Lung (tissue), 12 donors: ENCODE data around the gene ZNF710. TPM values are rescaled to one million over a fixed set of nuclear protein-coding genes. Genes with fewer than 3 reads are reported as not detected.

Experiments used
- ATAC-seq: fragments of 200-7000 bp; cut with Tn5 transposase; one replicate; pipeline ENCODE4 v1.9.1; 2020; ENCODE audit warnings: moderate number of reproducible peaks; ENCODE audit not compliant: insufficient read depth, low FRiP score
- DNase-seq, 3 donors: peaks; one replicate each; pipeline ENCODE4 v3.0.0-alpha.2; 2013 to 2017
- H3K27ac ChIP-seq, 2 donors: one replicate each; pipeline ENCODE4 v1.5.1; 2013; ENCODE audit warnings: mild to moderate bottlenecking in 2 of 2, moderate library complexity in 2 of 2, control low read depth in 1 of 2, inconsistent platforms in 1 of 2, low read depth in 1 of 2, low read length in 1 of 2
- H3K27me3 ChIP-seq, 3 donors: one replicate each; pipeline ENCODE4 v1.5.1; 2013; ENCODE audit warnings: low read length in 2 of 3; ENCODE audit not compliant: control insufficient read depth in 3 of 3, insufficient read depth in 3 of 3
- H3K36me3 ChIP-seq, 4 donors: one replicate each; pipeline ENCODE4 v1.5.1; 2013; ENCODE audit warnings: low read length in 4 of 4, mild to moderate bottlenecking in 1 of 4, moderate library complexity in 1 of 4; ENCODE audit not compliant: control insufficient read depth in 4 of 4, insufficient read depth in 4 of 4
- H3K4me1 ChIP-seq, 5 donors: one replicate each; pipeline ENCODE4 v1.5.1; 2013; ENCODE audit warnings: low read length in 5 of 5, mild to moderate bottlenecking in 2 of 5, moderate library complexity in 1 of 5; ENCODE audit not compliant: control insufficient read depth in 5 of 5, insufficient read depth in 5 of 5
- H3K4me3 ChIP-seq: one replicate; pipeline ENCODE4 v1.5.1; 2013; ENCODE audit warnings: mild to moderate bottlenecking, control low read depth, moderate library complexity
- H3K9ac ChIP-seq, 2 donors: one replicate each; pipeline ENCODE4 v1.5.1; 2013; ENCODE audit warnings: low read length in 2 of 2, control low read depth in 1 of 2; ENCODE audit not compliant: insufficient read depth in 1 of 2
- H3K9me3 ChIP-seq, 4 donors: one replicate each; pipeline ENCODE4 v1.5.1; 2013; ENCODE audit warnings: low read length in 3 of 4, mild to moderate bottlenecking in 1 of 4, moderate library complexity in 1 of 4; ENCODE audit not compliant: control insufficient read depth in 4 of 4, insufficient read depth in 3 of 4
- CTCF ChIP-seq: IDR thresholded peaks from 2 replicates; pipeline ENCODE4 v1.5.1; 2012; ENCODE audit warnings: mild to moderate bottlenecking; ENCODE audit errors: control extremely low read depth, extremely low read depth
- WGBS, 2 donors: extraction: QIAGEN DNeasy Blood & Tissue Kit; methylation state at CpG; one replicate each; pipeline ENCODE4 v1.1.7; 2013; 5-methylcytosine and 5-hydroxymethylcytosine counted together
- polyA plus RNA-seq, 2 donors: library from polyadenylated mRNA; stranded (reverse); fragments of 200-250 nt; gene quantifications; one replicate each; pipeline ENCODE4 v1.2.1, GENCODE V29; 2013
- total RNA-seq, 2 donors: library from RNA; depleted of rRNA in 1 of 2; stranded (reverse); fragments of >200 nt in 1 of 2; gene quantifications; one replicate each; pipeline ENCODE4 v1.2.1, GENCODE V29; 2014 to 2021
- donor health status: control.
- donor health status: control.
- donor health status: Bipolar disorder and iron deficiency.
- donor health status: healthy.
- donor health status: DM: yes; HTN: yes; CAD: no.

ZNF710 gene
- total and polyA plus RNA-seq, 4 donors, result 19.6 to 49.1 (median 38.6) TPM

GRCh38 chr15:90099868-90100831 is 99.0 kb downstream of the ZNF710 start:
- peaks cover 11 to 40% (median 30%) of the 10 kb centered on the region in 5 donors for H3K4me1 ChIP-seq
- ATAC-seq (no peak), DNase-seq (peak; percentile 71 to 76 (median 71))
- H3K27me3 ChIP-seq, result no peaks in the 10 kb centered on the region
- whole genome bisulfite sequencing, 2 donors, result 49 to 62% methylated on average over 11 of the region's 11 CpGs
- peak overlapping the region; percentile 38 to 97 for H3K27ac ChIP-seq
- H3K36me3 ChIP-seq, result no peaks in the 10 kb centered on the region
- H3K9ac ChIP-seq, result peak overlapping the region in 1 of 2 donors; percentile 44
- H3K9me3 ChIP-seq, result no peaks in the 10 kb centered on the region
- no peak overlapping the region for H3K4me3 ChIP-seq
- TF ChIP-seq CTCF, result no peak

- DNase-seq (peak; percentile 66 to 78 (median 74)), ATAC-seq (peak; percentile 12)
- Histone ChIP-seq H3K27me3 (no peaks in the 10 kb centered on the region), H3K9me3 (no peaks in the 10 kb centered on the region), H3K4me3 (peak overlapping the region; percentile 84), H3K27ac (peak overlapping the region; percentile 95 to 97), H3K9ac (peak overlapping the region; percentile 78 to 83), H3K4me1 (peaks cover 11 to 40% (median 26%) of the 10 kb centered on the region in 5 donors), H3K36me3 (no peaks in the 10 kb centered on the region)
- no peak for TF ChIP-seq CTCF
- 4 to 5% methylated on average over 38 to 40 of the region's 40 CpGs for WGBS, 2 donors
These were observed 100.2 kb downstream of the ZNF710 start for GRCh38 chr15:90101130-90101968.

- H3K4me3 ChIP-seq, result peak within 1 kb of the TSS; percentile 84
- H3K27ac ChIP-seq, result peak within 1 kb of the TSS; percentile 95 to 97
- no peak for TF ChIP-seq CTCF
- DNase-seq (peak; percentile 88 to 93 (median 88)), ATAC-seq (peak; percentile 91)
- WGBS, 2 donors, result 0 to 1% methylated on average over 70 to 104 of the region's 104 CpGs
- H3K9me3 ChIP-seq, result no peaks in the 10 kb centered on the region
- peaks cover 11 to 40% (median 26%) of the 10 kb centered on the region in 5 donors for H3K4me1 ChIP-seq
- no peaks in the 10 kb centered on the region for H3K27me3 ChIP-seq
- peak within 1 kb of the TSS; percentile 78 to 83 for H3K9ac ChIP-seq
- H3K36me3 ChIP-seq, result no peaks in the 10 kb centered on the region
These were observed 101.1 kb downstream of the ZNF710 start, which contains the start of gene IDH2 for GRCh38 chr15:90101969-90102890. TSS of gene IDH2 (minus strand) at chr15:90102468. CDS start at chr15:90102390, 78 bp downstream.
